HG03064 (cell line): ENCODE results near the gene INPP5J.

Experiments
- ATAC-seq: cut with Tn5 transposase; IDR thresholded peaks from one replicate; pipeline ENCODE4 v1.9.1; 2021; ENCODE audit warnings: low read depth; ENCODE audit not compliant: unreplicated experiment

INPP5J gene

GRCh38 chr22:31122196-31122531, 602 bp upstream of the INPP5J start:
- no peak for ATAC-seq

- no peak for ATAC-seq
Measured at GRCh38 chr22:31123292-31123602, 481 bp downstream of the INPP5J start.

GRCh38 chr22:31124290-31124689, 1.5 kb downstream of the INPP5J start:
- ATAC-seq = no peak

GRCh38 chr22:31124811-31125465, 2.2 kb downstream of the INPP5J start:
- ATAC-seq = no peak

- ATAC-seq = no peak
Measured at GRCh38 chr22:31125521-31126117, 2.9 kb downstream of the INPP5J start.

- ATAC-seq = no peak
Measured at GRCh38 chr22:31126128-31126868, 3.5 kb downstream of the INPP5J start.

GRCh38 chr22:31126869-31127175, 4.1 kb downstream of the INPP5J start:
- ATAC-seq = no peak

GRCh38 chr22:31127181-31127772, 4.5 kb downstream of the INPP5J start:
- ATAC-seq = no peak

- no peak for ATAC-seq
Measured at GRCh38 chr22:31128156-31128555, 5.4 kb downstream of the INPP5J start.

- no peak for ATAC-seq
Measured at GRCh38 chr22:31130873-31131272, 8.1 kb downstream of the INPP5J start.

- ATAC-seq = no peak
Measured at GRCh38 chr22:31133911-31134310, 11.1 kb downstream of the INPP5J start.

- ATAC-seq = no peak
Measured at GRCh38 chr22:31134688-31135087, 11.9 kb downstream of the INPP5J start.

- no peak for ATAC-seq
Measured at GRCh38 chr22:31135706-31136105, 12.9 kb downstream of the INPP5J start.

- no peak for ATAC-seq
Measured at GRCh38 chr22:31136155-31136554, 13.4 kb downstream of the INPP5J start.

- no peak for ATAC-seq
Measured at GRCh38 chr22:31136711-31137110, 13.9 kb downstream of the INPP5J start.

GRCh38 chr22:31137721-31138120, 15.0 kb downstream of the INPP5J start:
- no peak for ATAC-seq

GRCh38 chr22:31138126-31138525, 15.4 kb downstream of the INPP5J start:
- no peak for ATAC-seq

- no peak for ATAC-seq
Measured at GRCh38 chr22:31139066-31139465, 16.3 kb downstream of the INPP5J start.

- ATAC-seq = no peak
Measured at GRCh38 chr22:31139866-31140716, 17.3 kb downstream of the INPP5J start, which contains the start of gene PLA2G3. Gene PLA2G3 (minus strand): TSS chr22:31140508. CDS start chr22:31140354, 154 bp downstream.

- ATAC-seq = no peak
Measured at GRCh38 chr22:31140746-31141145, 18.0 kb downstream of the INPP5J start.

- no peak for ATAC-seq
Measured at GRCh38 chr22:31141551-31141950, 18.8 kb downstream of the INPP5J start.
